CD14-positive monocyte (primary cell): ENCODE results near the gene UBE3C. TPM values are rescaled to one million over a fixed set of nuclear protein-coding genes. Genes with fewer than 3 reads are reported as not detected.

Experiments used
- DNase-seq, 3 donors: peaks; one replicate each; pipeline ENCODE4 v3.0.0-alpha.2; 2011 to 2022
- H2AFZ ChIP-seq: 2 replicates; pipeline ENCODE4 v1.6.0; 2012; ENCODE audit warnings: mild to moderate bottlenecking, low read depth, low read length, inconsistent platforms; ENCODE audit not compliant: insufficient read depth, poor library complexity, severe bottlenecking
- H3K27ac ChIP-seq, 2 donors: 1 replicate in 1 of 2; 2 replicates in 1 of 2; pipeline ENCODE4 v1.5.1; 2012 to 2013; ENCODE audit warnings: low read length in 2 of 2, control low read depth in 1 of 2, inconsistent platforms in 1 of 2, low read depth in 1 of 2, mild to moderate bottlenecking in 1 of 2
- H3K27me3 ChIP-seq, 2 donors: one replicate each; pipeline versions ENCODE4 v1.6.0 to v1.6.1; 2011 to 2013; ENCODE audit warnings: low read length in 2 of 2; ENCODE audit not compliant: control insufficient read depth in 2 of 2, insufficient read depth in 2 of 2
- H3K36me3 ChIP-seq, 2 donors: replicated peaks in 1 of 2; 1 replicate in 1 of 2; 2 replicates in 1 of 2; pipeline versions ENCODE4 v1.5.1 to v1.6.1; 2012 to 2013; ENCODE audit warnings: low read length in 2 of 2, control low read depth in 1 of 2, inconsistent platforms in 1 of 2, mild to moderate bottlenecking in 1 of 2; ENCODE audit not compliant: insufficient read depth in 2 of 2, control insufficient read depth in 1 of 2
- H3K4me1 ChIP-seq, 2 donors: 1 replicate in 1 of 2; 2 replicates in 1 of 2; pipeline versions ENCODE4 v1.5.1 to v1.6.1; 2012 to 2013; ENCODE audit warnings: low read length in 2 of 2, control low read depth in 1 of 2, inconsistent platforms in 1 of 2, mild to moderate bottlenecking in 1 of 2, moderate library complexity in 1 of 2; ENCODE audit not compliant: insufficient read depth in 2 of 2, control insufficient read depth in 1 of 2
- H3K4me2 ChIP-seq: replicated peaks from 2 replicates; pipeline ENCODE3; 2012; ENCODE audit warnings: low read length, moderate library complexity, mild to moderate bottlenecking; ENCODE audit not compliant: poor library complexity, severe bottlenecking; ENCODE audit errors: extremely low read depth
- H3K4me3 ChIP-seq, 3 experiments: fragments of 200-600 bp in 1 of 3; sonication (generic) in 1 of 3; replicated peaks in 1 of 3; 1 replicate in 2 of 3; 2 replicates in 1 of 3; pipeline ENCODE4 v1.5.1; 2011 to 2013; ENCODE audit warnings: low read length in 3 of 3, mild to moderate bottlenecking in 3 of 3, control low read depth in 2 of 3, low read depth in 2 of 3, inconsistent platforms in 1 of 3, moderate library complexity in 1 of 3
- H3K79me2 ChIP-seq: 2 replicates; pipeline ENCODE4 v1.6.0; 2012; ENCODE audit warnings: mild to moderate bottlenecking, control low read depth, inconsistent platforms, low read length, moderate library complexity; ENCODE audit not compliant: insufficient read depth
- H3K9ac ChIP-seq: 2 replicates; pipeline ENCODE4 v1.6.0; 2017; ENCODE audit warnings: low read length, mild to moderate bottlenecking; ENCODE audit not compliant: insufficient read depth, poor library complexity, severe bottlenecking
- H3K9me3 ChIP-seq, 2 donors: replicated peaks in 1 of 2; 1 replicate in 1 of 2; 2 replicates in 1 of 2; pipeline versions ENCODE4 v1.5.1 to v1.6.1; 2012 to 2013; ENCODE audit warnings: low read length in 2 of 2, control low read depth in 1 of 2; ENCODE audit not compliant: control insufficient read depth in 1 of 2, insufficient read depth in 1 of 2
- H4K20me1 ChIP-seq: 2 replicates; pipeline ENCODE4 v1.6.0; 2012; ENCODE audit warnings: mild to moderate bottlenecking, low read length, control low read depth, moderate library complexity; ENCODE audit not compliant: insufficient read depth
- H3K27ac Mint-ChIP-seq, 7 donors: one replicate each; pipeline ENCODE4 v1.8.0; 2020; ENCODE audit warnings: mild to moderate bottlenecking in 7 of 7, mixed read lengths in 7 of 7, moderate library complexity in 6 of 7, inconsistent platforms in 2 of 7
- H3K27me3 Mint-ChIP-seq, 3 donors: one replicate each; pipeline ENCODE4 v1.8.0; 2021 to 2022; ENCODE audit warnings: low read depth in 3 of 3, mild to moderate bottlenecking in 3 of 3, mixed read lengths in 3 of 3, moderate library complexity in 3 of 3, inconsistent platforms in 1 of 3
- H3K36me3 Mint-ChIP-seq, 2 donors: one replicate each; pipeline ENCODE4 v1.8.0; 2020; ENCODE audit warnings: mixed read lengths in 2 of 2, inconsistent platforms in 1 of 2, mild to moderate bottlenecking in 1 of 2
- H3K4me1 Mint-ChIP-seq: one replicate; pipeline ENCODE4 v1.8.0; 2020; ENCODE audit warnings: mild to moderate bottlenecking, mixed read lengths
- H3K4me3 Mint-ChIP-seq, 2 donors: one replicate each; pipeline ENCODE4 v1.8.0; 2020; ENCODE audit warnings: mild to moderate bottlenecking in 2 of 2, mixed read lengths in 2 of 2, moderate library complexity in 1 of 2
- H3K9me3 Mint-ChIP-seq, 7 donors: one replicate each; pipeline ENCODE4 v1.8.0; 2020 to 2022; ENCODE audit warnings: mixed read lengths in 7 of 7, mild to moderate bottlenecking in 6 of 7, moderate library complexity in 6 of 7, inconsistent platforms in 2 of 7
- CTCF ChIP-seq: fragments of 200-600 bp; IDR thresholded peaks from one replicate; pipeline ENCODE4 v1.8.0; 2022; ENCODE audit warnings: antibody characterized with exemption, mild to moderate bottlenecking
- WGBS: methylation state at CpG from one replicate; pipeline ENCODE4 v1.1.5; 2013; ENCODE audit warnings: missing lambda C conversion rate; ENCODE audit not compliant: insufficient coverage; 5-methylcytosine and 5-hydroxymethylcytosine counted together
- intact Hi-C, 2 donors: fragments of 100-400 bp; cut with micrococcal nuclease; formaldehyde crosslinking; loops; one replicate each; pipeline versions ENCODE4 v1.15.0 to v1.15.1; 2023
- polyA plus RNA-seq, 3 donors: library from polyadenylated mRNA; depleted of rRNA in 1 of 3; unstranded in 2 of 3; stranded (reverse) in 1 of 3; fragments of 300-500 nt in 2 of 3; fragments of >200 nt in 1 of 3; fragmentation: Illumina TruSeq in 2 of 3; gene quantifications; 1 replicate in 2 of 3; 2 replicates in 1 of 3; pipeline ENCODE4 v1.2.3, GENCODE V29; 2012 to 2021

UBE3C gene
- polyA plus RNA-seq, 3 donors, result 19.5 to 34.5 (median 24.3) TPM

- Histone ChIP-seq H3K27me3 (no peaks in the 10 kb centered on the region), H4K20me1 (no peaks in the 10 kb centered on the region), H3K9me3 (peaks cover 0 to 7% of the 10 kb centered on the region in 2 donors), H3K36me3 (no peaks in the 10 kb centered on the region), H3K9ac (no peak overlapping the region), H3K4me3 (no peak overlapping the region), H2AFZ (no peak overlapping the region), H3K27ac (no peak overlapping the region), H3K4me2 (no peak overlapping the region), H3K79me2 (no peaks in the 10 kb centered on the region), H3K4me1 (no peaks in the 10 kb centered on the region)
- no peak for DNase-seq
- intact Hi-C loops, result no loop called here
- H3K36me3 Mint-ChIP-seq, result no peaks in the 10 kb centered on the region
- no peak overlapping the region for H3K4me3 Mint-ChIP-seq
- 91% methylated on average over 8 of the region's 12 CpGs for WGBS
- H3K27ac Mint-ChIP-seq, result no peak overlapping the region
- peaks cover 0 to 9% (median 4%) of the 10 kb centered on the region in 7 donors for H3K9me3 Mint-ChIP-seq
- no peak for TF ChIP-seq CTCF
- no peaks in the 10 kb centered on the region for H3K4me1 Mint-ChIP-seq
- H3K27me3 Mint-ChIP-seq, result peaks cover 4 to 7% (median 7%) of the 10 kb centered on the region in 3 donors
Measured at GRCh38 chr7:157122800-157123495, 15.8 kb upstream of the UBE3C start.

GRCh38 chr7:157124690-157125089, 14.0 kb upstream of the UBE3C start:
- Histone ChIP-seq H3K9ac (no peak overlapping the region), H3K9me3 (no peaks in the 10 kb centered on the region), H4K20me1 (no peaks in the 10 kb centered on the region), H3K36me3 (no peaks in the 10 kb centered on the region), H3K79me2 (no peaks in the 10 kb centered on the region), H3K4me1 (no peaks in the 10 kb centered on the region), H3K4me3 (no peak overlapping the region), H3K27me3 (no peaks in the 10 kb centered on the region), H3K27ac (no peak overlapping the region), H3K4me2 (no peak overlapping the region), H2AFZ (no peak overlapping the region)
- Mint-ChIP-seq H3K9me3 (peaks cover 0 to 2% (median 0%) of the 10 kb centered on the region in 7 donors), H3K4me1 (no peaks in the 10 kb centered on the region), H3K27me3 (peaks cover 4 to 9% (median 5%) of the 10 kb centered on the region in 3 donors), H3K36me3 (no peaks in the 10 kb centered on the region), H3K4me3 (no peak overlapping the region), H3K27ac (no peak overlapping the region)
- TF ChIP-seq CTCF, result no peak
- WGBS, result 97% methylated on average over 10 of the region's 15 CpGs
- DNase-seq, result no peak
- intact Hi-C loops, result no loop called here
